ENCODE results near the gene ZNF254.
"Not testable (repeated sequence)": the region's sequence is repeated elsewhere in the genome, so short reads cannot be mapped to it uniquely, and the experiment has no call there.

The ZNF254 gene

DNA sequence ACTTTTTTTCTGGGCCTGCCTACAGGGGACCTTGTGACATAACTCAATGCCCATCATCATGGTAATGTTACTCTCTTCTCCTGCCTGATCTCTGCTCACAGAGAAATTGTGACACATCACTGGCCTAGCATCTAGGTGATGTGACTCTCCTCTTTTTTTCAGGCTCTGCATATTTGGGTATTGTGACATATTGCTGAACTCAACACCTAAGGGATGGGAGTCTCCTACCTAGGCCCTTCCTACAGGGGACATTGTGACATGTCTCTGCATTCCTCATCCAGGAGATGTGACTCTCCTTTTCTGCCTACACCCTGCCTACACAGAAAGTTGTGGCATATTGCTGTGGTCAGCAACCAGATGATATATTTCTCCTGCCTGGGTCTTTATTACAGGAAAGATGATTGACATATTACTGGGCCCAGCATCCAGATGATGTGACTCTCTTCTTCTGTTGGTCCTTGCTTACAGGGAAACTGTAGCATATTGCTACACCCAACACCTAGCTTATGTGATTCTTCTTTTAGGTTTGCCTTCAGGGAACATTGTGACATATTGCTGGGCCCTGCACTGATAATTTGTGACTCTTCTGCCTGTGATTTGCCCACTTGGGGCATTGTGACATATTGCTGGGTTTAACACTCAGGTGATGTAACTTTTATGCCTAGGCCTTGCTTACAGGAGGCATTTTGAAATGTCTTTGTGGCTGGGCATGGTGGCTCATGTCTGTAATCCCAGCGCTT lies 21.0 kb upstream of the ZNF254 start:
- no peak for DNase-seq
- intact Hi-C loops (cut with DNase I) = no loop called here

DNA sequence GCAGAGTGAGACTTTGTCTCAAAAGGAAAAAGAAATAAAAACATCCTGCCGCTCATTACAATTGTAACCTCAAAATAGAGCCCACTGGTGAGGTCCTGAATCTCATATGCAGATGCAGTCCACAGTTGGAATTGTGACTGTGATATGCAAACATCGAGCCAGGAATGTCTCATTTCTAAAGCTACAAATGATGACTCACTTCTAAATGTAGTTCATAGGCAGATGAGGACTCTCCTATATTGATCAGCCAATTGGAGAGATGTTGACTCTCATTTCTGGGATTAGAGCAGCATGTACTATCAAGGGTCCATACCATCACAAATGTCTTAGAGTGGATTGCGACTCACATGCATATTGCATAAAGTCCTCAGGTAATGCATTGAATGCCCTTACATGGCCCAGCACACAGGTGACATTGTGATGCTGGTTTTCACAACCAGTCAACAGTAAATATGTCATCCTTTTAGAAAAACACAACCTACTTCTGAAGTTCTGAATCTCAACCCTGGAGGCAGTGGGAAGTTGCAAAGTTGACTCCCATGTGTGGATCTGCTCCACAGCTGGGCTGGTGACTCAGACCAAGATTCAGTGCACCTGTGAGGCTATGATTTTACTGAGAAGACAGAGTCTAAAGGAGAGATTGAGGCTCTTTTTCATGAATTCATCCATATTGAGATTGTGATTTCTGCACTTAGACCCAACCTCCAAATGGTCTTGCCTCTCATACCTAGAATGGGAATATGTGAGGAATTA lies 16.9 kb upstream of the ZNF254 start:
- intact Hi-C loops (cut with DNase I) = no loop called here
- DNase-seq = no peak

DNA sequence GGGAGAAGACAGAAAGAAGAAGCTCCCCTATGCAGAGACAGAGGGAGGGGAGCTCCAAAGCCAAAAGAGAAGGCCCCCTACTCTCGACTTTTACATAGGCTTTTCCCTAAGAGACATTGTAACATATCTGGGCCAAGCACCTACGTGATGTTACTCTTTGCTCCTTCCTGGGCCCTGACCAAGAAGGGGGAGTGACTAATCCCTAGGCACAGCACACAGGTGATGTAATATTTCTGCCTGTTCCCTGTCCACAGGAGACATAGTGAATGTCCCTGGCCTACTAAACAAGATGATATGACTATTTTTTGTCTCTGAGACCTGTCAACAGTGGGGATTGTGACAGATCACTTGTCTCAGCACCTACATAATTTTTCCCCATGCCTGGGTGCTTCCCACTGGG lies 15.9 kb upstream of the ZNF254 start:
- intact Hi-C loops (cut with DNase I) = no loop called here
- no peak for DNase-seq

DNA sequence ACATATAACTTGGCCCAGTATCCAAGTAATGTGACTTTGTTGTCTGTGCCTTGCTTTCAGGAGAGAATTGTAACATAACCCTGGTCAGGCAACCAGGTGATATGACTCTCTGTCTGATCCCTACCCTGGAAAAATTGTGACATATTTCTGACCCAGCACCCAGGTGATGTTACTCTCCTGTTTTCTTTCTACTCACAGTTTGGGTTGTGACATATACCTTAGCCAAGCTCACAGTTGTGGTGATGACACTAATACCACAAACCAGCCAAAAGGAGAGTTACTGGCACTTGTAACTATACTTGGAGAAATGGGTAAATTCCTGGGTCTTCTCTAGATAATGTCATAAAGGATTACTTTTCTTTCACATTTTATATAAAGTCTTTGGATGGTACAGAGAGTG lies 14.3 kb upstream of the ZNF254 start:
- no peak for DNase-seq
- intact Hi-C loops (cut with DNase I) = no loop called here

DNA sequence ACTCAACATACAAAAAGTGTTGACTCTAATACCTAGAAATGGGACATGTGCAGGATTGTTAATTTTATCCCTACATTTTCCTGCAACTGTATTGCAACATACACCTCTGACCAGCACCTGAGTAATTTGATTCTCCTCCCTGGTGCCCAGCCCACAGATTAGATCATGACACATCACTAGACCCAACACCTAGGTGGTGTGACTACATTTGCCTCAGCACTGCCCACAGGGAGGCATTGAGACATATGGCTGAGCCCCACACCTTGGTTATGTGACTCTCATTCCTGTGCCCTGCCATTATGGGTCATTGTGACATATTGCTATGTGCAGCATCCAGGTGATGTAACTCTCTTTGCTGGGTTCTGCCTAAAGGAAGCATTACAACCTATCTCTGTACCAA lies 13.2 kb upstream of the ZNF254 start:
- intact Hi-C loops (cut with DNase I) = no loop called here
- DNase-seq = no peak

DNA sequence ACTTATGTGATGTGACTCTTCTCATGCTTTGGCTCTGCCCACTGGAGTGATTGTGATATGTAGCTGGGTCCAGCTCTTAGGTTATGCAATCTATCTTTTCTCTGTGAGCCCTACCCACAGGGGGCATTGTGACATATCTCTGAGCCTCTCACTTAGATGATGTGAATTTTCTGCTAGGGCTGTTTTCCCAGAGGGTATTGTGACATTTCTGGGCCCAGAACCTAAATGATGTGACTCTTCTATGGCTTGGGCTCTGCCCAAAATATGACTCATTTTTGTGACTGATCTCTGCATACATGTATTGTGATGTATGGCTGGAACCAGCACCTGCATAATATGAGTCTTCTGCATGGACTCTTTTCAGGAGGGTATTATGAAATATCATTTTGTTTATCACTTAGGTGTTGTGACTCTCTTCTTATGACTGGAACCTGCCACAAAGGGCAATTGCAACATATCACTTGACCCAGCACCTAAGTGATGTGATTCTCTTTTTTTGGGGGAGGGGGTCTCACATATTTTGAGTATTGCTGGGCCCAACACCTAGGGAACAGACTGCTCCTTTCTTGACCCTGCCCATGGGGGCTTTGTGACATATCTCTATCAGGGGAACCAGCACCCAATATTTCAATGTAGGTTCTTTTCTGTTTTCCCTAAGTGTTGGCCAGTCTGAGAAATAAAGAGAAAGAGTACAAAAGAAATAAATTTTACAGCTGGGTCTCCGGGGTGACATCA lies 12.1 kb upstream of the ZNF254 start:
- intact Hi-C loops (cut with DNase I) = no loop called here
- no peak for DNase-seq

DNA sequence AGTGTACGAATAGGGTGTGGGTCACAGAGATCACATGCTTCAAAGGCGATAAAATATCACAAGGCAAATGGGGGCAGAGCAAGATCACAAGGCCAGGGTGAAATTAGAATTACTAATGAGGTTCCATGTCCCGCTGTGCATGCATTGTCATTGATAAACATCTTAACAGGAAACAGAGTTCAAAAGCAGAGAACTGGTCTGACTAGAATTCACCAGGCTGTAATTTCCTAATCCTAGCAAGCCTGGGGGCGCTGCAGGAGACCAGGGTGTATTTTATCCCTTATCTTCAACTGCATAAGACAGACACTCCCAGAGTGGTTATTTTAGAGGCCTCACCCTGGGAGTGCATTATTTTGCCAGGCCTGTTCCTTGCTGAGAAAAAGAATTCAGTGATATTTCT lies 11.5 kb upstream of the ZNF254 start:
- intact Hi-C loops (cut with DNase I) = not testable (repeated sequence)
- DNase-seq = peak in 1 of 42 donors; percentile 14

DNA sequence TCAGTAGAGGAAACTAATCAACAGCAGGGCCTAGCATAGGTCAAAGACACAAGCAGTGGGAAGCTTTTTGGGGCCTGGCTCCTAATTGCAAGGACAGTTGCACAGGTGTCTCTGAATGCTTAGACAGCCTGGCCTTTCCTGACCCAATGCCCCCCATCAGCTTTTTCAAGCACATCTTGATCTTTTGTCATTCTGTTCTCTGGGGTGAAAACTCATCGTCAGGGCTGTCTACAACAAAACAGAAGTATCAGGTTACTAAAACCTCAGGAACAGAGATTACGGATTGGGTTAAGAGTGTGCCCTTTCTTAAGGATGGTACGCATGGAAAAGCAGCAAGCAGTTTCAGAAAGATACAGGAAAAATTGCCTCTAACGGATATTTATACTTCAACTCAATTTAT lies 8.3 kb upstream of the ZNF254 start:
- intact Hi-C loops (cut with DNase I) = no loop called here
- peak in 1 of 42 donors; percentile 12 for DNase-seq

DNA sequence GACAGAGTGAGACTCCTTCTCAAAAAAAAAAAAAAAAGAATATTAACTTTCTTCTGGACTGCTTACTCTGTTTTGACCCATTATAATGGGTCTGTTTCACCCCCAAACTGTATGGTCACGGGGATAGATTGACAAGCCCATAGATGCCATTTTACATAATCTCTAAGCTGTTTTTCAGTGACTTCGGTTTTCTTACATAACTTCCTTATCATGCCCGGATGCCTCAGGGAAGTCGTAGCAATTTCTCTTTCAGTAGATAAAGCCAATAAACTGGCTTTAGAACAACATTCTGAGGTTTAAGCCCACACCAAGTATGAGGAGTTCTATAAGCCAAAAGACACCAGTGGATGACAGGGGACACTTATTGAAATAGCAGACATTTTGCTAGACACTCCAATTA lies 5.9 kb upstream of the ZNF254 start:
- intact Hi-C loops (cut with DNase I) = no loop called here
- no peak for DNase-seq

DNA sequence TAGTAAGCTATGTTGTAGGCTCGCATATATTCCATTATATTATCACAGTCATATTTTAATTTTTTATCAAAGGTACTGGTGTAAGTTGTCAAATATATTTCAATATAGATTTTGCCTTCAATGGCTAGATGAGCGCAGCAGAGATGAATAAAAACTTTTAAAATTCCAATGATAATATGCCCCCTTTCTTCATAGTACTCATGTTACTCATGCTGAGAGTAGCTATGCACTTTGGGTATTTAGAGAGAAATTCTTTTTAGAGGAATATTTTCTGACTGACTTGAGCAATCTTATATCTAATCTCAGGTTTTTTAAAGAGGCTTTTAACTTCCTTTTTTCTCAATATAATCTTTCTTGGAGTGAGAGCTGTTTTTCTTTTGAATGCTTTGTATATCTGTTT lies 11.4 kb downstream of the ZNF254 start:
- intact Hi-C loops (cut with DNase I) = no loop called here

DNA sequence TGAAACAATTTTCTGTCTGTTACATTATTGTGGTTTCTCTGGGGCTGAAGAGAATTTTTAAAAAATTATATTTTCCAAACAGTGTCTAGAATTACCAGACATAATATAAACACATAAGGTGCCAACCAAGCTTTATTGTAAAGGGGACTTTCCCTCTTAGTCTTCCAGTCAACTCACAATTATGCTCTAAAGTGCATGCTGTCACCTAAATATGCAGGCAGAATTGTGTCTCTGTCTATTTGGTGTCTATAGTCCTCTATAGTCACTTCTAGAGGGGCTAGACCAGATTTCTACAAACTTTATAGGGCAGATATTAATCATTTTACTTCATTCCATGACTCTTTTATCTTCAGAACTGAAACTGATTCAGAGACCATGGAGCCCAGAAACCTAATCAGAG lies 12.8 kb downstream of the ZNF254 start:
- no peak for DNase-seq
- intact Hi-C loops (cut with DNase I) = no loop called here

More for the DNA sequence above, 11.4 kb downstream of the ZNF254 start:
- DNase-seq = no peak

DNA sequence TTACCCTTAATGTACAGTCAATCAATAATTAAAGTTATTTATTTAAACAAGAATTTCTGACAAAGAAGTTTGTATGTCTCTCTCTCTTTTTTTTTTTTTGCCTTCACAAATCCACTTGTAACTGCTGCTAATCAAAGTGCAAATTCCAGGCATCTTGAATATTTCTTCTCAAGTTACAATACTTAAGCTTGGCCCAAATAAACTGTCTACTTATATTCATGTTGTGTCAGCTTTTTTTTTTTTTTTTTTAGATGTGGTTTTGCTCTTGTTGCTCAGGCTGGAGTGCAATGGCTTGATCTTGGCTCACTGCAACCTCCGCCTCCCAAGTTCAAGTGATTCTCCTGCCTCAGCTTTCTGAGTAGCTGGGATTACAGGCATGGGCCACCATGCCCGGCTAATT lies 13.6 kb downstream of the ZNF254 start:
- intact Hi-C loops (cut with DNase I); DNase-seq: not testable (repeated sequence)

DNA sequence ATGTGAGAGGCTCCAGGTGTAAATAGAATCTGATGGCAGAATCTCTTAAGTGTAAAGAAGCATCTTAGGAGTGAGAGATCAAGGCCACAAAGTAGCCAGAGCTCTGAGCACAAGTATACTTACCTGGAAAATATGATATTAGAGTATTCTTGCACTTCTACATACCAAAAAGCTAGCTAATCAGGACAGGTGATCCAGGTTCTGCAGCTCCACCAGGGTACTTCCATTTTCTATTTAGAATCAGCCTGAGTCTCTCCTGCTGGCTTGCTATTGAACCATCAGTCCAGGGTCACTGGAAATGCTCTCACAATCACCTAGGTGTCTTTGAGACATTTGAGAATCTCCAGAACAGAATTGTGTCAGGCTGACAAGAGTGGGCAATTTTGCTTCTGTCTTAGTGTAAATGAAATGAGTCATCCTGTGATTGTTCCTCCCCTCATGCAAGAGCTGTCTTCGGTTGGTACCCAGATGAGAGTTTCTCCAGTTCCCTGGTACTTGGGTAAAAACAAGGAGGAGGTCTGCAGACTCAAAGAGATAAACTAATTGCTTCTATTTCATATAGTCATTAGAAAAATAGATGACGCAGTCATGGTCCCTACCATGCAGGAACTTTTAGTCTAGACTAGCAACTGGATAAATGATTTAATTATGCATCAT lies 14.6 kb downstream of the ZNF254 start:
- DNase-seq = peak in 3 of 42 donors; percentile 17 to 46 (median 23)
- intact Hi-C loops (cut with DNase I) = no loop called here

DNA sequence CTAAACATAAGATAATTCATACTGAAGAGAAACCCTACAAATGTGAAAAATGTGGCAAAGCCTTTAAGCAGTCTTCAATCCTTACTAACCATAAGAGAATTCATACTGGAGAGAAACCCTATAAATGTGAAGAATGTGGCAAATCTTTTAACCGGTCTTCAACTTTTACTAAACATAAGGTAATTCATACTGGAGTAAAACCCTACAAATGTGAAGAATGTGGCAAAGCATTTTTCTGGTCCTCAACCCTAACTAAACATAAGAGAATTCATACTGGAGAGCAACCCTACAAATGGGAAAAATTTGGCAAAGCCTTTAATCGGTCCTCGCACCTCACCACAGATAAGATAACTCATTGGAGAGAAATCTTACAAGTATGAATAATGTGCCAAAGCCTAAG lies 40.6 kb downstream of the ZNF254 start:
- intact Hi-C loops (cut with DNase I) = no loop called here
- no peak for DNase-seq

DNA sequence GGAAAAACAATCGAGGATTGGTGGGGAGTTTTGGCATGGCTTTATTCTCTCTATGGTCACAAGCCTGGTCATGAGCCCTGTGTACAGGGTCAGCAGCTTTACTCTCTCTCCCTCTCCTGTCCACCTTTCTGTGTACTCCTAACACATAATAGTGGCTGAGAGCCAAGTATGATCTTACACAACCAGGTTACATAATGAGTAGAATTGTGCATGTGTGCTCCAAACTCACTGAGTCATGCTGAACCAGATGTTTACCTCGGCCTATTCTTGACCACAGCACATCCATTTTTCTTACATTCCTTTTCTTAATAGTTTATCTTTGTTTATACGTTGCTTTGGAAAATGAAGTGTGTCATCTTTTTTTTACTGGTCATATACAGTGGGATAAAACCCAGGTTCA lies 53.1 kb downstream of the ZNF254 start:
- intact Hi-C loops (cut with DNase I) = no loop called here

DNA sequence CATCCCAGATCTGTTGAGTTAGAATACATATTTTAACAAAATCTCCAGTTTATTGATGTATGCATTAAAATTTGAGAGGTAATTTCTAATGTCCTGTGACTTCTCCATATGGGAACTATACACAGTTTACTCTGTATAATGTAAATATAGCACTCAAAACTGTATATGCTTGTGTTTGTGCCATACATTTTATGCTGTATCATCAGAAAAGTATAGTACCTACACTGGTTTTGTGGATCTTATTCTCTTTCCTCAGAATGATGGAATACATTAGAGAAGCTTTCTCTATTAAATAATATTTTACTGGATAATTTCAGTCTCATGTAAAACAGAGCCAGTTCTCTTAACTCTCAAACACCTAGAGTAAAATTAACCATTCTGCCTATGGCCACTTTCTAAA lies 53.6 kb downstream of the ZNF254 start:
- intact Hi-C loops (cut with DNase I) = no loop called here

More for the DNA sequence above, 53.1 kb downstream of the ZNF254 start:
- no peak for DNase-seq

DNA sequence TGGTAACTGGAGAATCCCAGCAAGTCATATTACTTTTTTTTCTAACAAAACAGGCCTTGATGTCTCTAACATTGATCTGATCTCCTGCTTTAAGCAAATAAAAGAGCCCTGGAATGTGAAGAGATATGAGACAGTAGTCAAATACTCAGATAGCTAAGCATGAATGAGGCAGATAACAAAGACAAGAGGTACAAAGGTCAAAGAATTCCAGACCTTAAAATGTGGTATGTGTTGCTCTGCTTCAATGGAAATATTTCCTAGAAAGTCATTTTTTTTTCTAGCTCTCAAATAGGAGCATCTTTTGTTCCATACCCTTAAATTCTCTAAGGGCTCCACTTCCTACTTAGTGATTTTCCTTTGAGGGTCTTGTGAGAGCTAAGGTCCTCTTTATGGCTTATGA lies 54.6 kb downstream of the ZNF254 start:
- intact Hi-C loops (cut with DNase I) = no loop called here
- DNase-seq = no peak

More for the DNA sequence above, 53.6 kb downstream of the ZNF254 start:
- DNase-seq = no peak

DNA sequence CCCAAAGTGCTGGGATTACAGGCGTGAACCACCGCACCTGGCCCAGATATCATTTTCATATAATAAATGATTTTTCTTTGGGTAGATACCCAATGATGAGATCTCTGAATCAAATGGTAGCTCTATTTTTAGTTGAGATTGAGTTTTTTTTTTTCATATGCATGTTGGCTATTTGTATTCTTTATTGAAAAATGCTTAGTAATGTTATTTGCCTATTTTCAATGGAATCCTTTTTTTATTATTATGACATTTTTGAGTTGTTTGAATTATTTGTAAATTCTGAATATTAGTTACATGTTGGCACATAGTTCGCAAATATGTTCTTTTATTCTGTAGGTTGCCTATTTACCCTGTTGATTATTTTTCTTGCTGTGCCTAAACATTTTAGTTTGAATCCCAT lies 55.8 kb downstream of the ZNF254 start:
- intact Hi-C loops (cut with DNase I) = no loop called here
- DNase-seq = no peak

DNA sequence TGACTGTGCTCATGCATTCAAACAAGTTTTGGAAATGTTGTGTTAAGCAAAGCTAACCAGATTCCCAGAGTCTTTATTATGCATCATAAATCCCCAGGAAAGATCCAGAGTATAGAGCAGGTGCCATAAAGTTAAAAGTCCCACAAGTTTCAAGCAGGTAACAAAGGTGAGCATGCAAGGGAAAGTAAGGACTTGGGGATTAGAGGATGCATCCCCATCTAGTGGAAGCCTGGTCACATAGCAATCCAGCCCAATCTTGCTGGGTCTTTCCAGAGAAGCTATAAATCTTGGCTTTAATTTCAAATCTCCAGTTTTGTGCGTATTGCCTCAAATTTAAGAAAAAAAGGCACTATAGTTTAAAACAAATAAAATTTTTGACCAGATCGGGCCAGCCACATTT lies 72.7 kb downstream of the ZNF254 start:
- peak in 4 of 42 donors; percentile 2 to 11 (median 10) for DNase-seq
- intact Hi-C loops (cut with DNase I) = no loop called here

DNA sequence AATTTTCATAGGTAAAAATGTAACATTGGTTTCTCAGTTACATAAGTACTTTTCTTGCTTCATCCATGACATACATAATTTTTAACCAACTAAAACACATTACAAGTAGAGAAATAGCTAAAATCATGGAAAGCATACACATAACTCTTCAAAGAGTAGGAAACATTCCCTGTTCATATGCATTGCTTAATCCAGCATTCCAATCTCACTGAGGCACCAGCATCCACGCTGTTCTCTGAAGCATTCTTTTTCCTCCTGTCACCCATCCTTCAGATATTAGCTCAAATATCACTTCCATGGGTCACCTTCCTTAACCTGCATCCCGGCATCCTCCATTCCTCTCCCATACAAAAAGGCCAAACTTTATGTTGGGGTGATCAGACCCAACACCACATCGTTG lies 79.1 kb downstream of the ZNF254 start:
- intact Hi-C loops (cut with DNase I) = no loop called here
- no peak for DNase-seq
